CD4-positive, alpha-beta memory T cell (primary cell): Measurements from ENCODE around the gene CTNNA2. TPM values are rescaled to one million over a fixed set of nuclear protein-coding genes. Genes with fewer than 3 reads are reported as not detected.

Source experiments
- CTCF ChIA-PET: fragments of 350-600 bp; sonication (Branson Sonifier 250); formaldehyde crosslinking; loops from one replicate; lab custom pipeline; 2021; ENCODE audit warnings: inconsistent platforms; ENCODE audit not compliant: partially characterized antibody; lab: Charles Lee
- POLR2A ChIA-PET: fragments of 350-600 bp; sonication (Branson Sonifier 250); formaldehyde crosslinking; loops from one replicate; lab custom pipeline; 2021; ENCODE audit not compliant: partially characterized antibody; lab: Charles Lee
- DNase-seq, 5 donors: peaks; one replicate each; pipeline versions ENCODE4 v3.0.0 to v3.0.0-alpha.2; 2020 to 2022; ENCODE audit warnings: mixed read lengths in 1 of 5
- H3K27ac ChIP-seq: one replicate; pipeline ENCODE4 v1.7.0; 2013; ENCODE audit warnings: low read depth, low read length
- H3K27me3 ChIP-seq: 2 replicates; pipeline ENCODE4 v1.7.0; 2013; ENCODE audit warnings: mild to moderate bottlenecking, low read length, moderate library complexity; ENCODE audit not compliant: insufficient read depth
- H3K36me3 ChIP-seq: 2 replicates; pipeline ENCODE4 v1.7.0; 2013; ENCODE audit warnings: mild to moderate bottlenecking, low read length, moderate library complexity; ENCODE audit not compliant: insufficient read depth
- H3K4me1 ChIP-seq: 2 replicates; pipeline ENCODE4 v1.7.0; 2013; ENCODE audit warnings: mild to moderate bottlenecking, low read length, moderate library complexity; ENCODE audit not compliant: insufficient read depth
- H3K4me3 ChIP-seq, 2 donors: one replicate each; pipeline ENCODE4 v1.7.0; 2013; ENCODE audit warnings: low read length in 2 of 2, mild to moderate bottlenecking in 1 of 2
- H3K9me3 ChIP-seq, 2 donors: one replicate each; pipeline ENCODE4 v1.7.0; 2013; ENCODE audit warnings: low read length in 2 of 2, control low read depth in 1 of 2; ENCODE audit not compliant: control insufficient read depth in 1 of 2
- H3K27ac Mint-ChIP-seq, 7 donors: one replicate each; pipeline ENCODE4 v1.8.0; 2020 to 2021; ENCODE audit warnings: mixed read lengths in 7 of 7, mild to moderate bottlenecking in 6 of 7, inconsistent platforms in 3 of 7, moderate library complexity in 3 of 7
- H3K27me3 Mint-ChIP-seq, 2 donors: one replicate each; pipeline ENCODE4 v1.8.0; 2020 to 2021; ENCODE audit warnings: mixed read lengths in 2 of 2
- H3K36me3 Mint-ChIP-seq, 2 donors: one replicate each; pipeline ENCODE4 v1.8.0; 2020 to 2021; ENCODE audit warnings: mixed read lengths in 2 of 2, inconsistent platforms in 1 of 2, mild to moderate bottlenecking in 1 of 2
- H3K4me1 Mint-ChIP-seq, 4 donors: one replicate each; pipeline ENCODE4 v1.8.0; 2020 to 2021; ENCODE audit warnings: mixed read lengths in 4 of 4, mild to moderate bottlenecking in 1 of 4
- H3K4me3 Mint-ChIP-seq, 8 donors: one replicate each; pipeline ENCODE4 v1.8.0; 2020 to 2021; ENCODE audit warnings: mixed read lengths in 8 of 8, mild to moderate bottlenecking in 7 of 8, moderate library complexity in 6 of 8, inconsistent platforms in 3 of 8
- H3K9me3 Mint-ChIP-seq, 8 donors: one replicate each; pipeline ENCODE4 v1.8.0; 2020 to 2021; ENCODE audit warnings: mixed read lengths in 8 of 8, mild to moderate bottlenecking in 5 of 8, inconsistent platforms in 3 of 8, moderate library complexity in 1 of 8
- intact Hi-C: fragments of 100-400 bp; cut with micrococcal nuclease; formaldehyde crosslinking; loops from one replicate; pipeline ENCODE4 v1.15.1; 2023
- polyA plus RNA-seq, 2 donors: library from polyadenylated mRNA; unstranded; fragments of 300-500 nt; fragmentation: Illumina TruSeq; gene quantifications; one replicate each; pipeline ENCODE4 v1.2.3, GENCODE V29; 2021
- total RNA-seq, 2 experiments: library from RNA; stranded (reverse); gene quantifications; one replicate each; pipeline ENCODE4 v1.2.3, GENCODE V29; 2021

Gene CTNNA2
- total and polyA plus RNA-seq, 4 experiments from 2014 or later: not detected

DNA sequence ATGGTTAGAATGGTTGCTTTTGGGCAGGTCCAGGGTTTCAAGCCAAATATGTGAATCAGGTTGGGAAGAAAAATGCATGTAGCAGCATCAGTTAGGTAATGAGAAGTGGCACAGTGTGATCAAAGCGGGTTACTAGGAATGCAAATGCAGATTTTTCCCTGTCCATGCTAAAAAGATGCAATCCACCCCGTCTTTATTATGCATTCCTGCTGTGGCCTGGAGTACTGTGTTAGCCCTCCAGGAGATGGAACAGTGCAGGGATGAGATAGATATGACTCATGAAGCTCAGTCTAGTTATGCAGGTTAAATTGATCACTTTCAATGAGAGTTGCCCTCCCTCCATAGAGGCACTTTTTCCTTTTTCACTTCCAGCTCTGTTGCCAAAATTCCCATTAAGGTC, 283.8 kb downstream of the CTNNA2 start:
- H3K4me3 Mint-ChIP-seq: no peak overlapping the region
- no peaks in the 10 kb centered on the region for H3K4me1 ChIP-seq
- H3K27ac ChIP-seq: no peak overlapping the region
- CTCF ChIA-PET: no interaction called here
- H3K27ac Mint-ChIP-seq: no peak overlapping the region
- H3K27me3 ChIP-seq: no peaks in the 10 kb centered on the region
- H3K9me3 Mint-ChIP-seq: peaks cover 0 to 8% (median 5%) of the 10 kb centered on the region in 8 donors
- no peaks in the 10 kb centered on the region for H3K27me3 Mint-ChIP-seq
- DNase-seq: no peak
- POLR2A ChIA-PET: no interaction called here
- no peaks in the 10 kb centered on the region for H3K4me1 Mint-ChIP-seq
- H3K9me3 ChIP-seq: peaks cover 0 to 5% of the 10 kb centered on the region in 2 donors
- intact Hi-C loops: no loop called here
- no peak overlapping the region for H3K4me3 ChIP-seq
- no peaks in the 10 kb centered on the region for H3K36me3 ChIP-seq
- no peaks in the 10 kb centered on the region for H3K36me3 Mint-ChIP-seq

- H3K4me1 ChIP-seq: no peaks in the 10 kb centered on the region
- no peak overlapping the region for H3K27ac Mint-ChIP-seq
- CTCF ChIA-PET: no interaction called here
- no peak overlapping the region for H3K27ac ChIP-seq
- no peaks in the 10 kb centered on the region for H3K27me3 ChIP-seq
- peaks cover 0 to 5% of the 10 kb centered on the region in 2 donors for H3K9me3 ChIP-seq
- no peaks in the 10 kb centered on the region for H3K4me1 Mint-ChIP-seq
- no peak overlapping the region for H3K4me3 ChIP-seq
- no peaks in the 10 kb centered on the region for H3K36me3 Mint-ChIP-seq
- H3K9me3 Mint-ChIP-seq: peaks cover 0 to 14% (median 4%) of the 10 kb centered on the region in 8 donors
- intact Hi-C loops: no loop called here
- no peaks in the 10 kb centered on the region for H3K36me3 ChIP-seq
- no peak overlapping the region for H3K4me3 Mint-ChIP-seq
- POLR2A ChIA-PET: no interaction called here
- DNase-seq: no peak
- no peaks in the 10 kb centered on the region for H3K27me3 Mint-ChIP-seq
Measured at GRCh38 chr2:79798776-79799175, 285.9 kb downstream of the CTNNA2 start.

- Mint-ChIP-seq H3K36me3 (no peaks in the 10 kb centered on the region), H3K9me3 (peaks cover 0 to 14% (median 4%) of the 10 kb centered on the region in 8 donors), H3K27me3 (no peaks in the 10 kb centered on the region), H3K27ac (no peak overlapping the region), H3K4me1 (no peaks in the 10 kb centered on the region), H3K4me3 (no peak overlapping the region)
- Histone ChIP-seq H3K36me3 (no peaks in the 10 kb centered on the region), H3K9me3 (peaks cover 0 to 5% of the 10 kb centered on the region in 2 donors), H3K4me1 (no peaks in the 10 kb centered on the region), H3K27ac (no peak overlapping the region), H3K4me3 (no peak overlapping the region), H3K27me3 (no peaks in the 10 kb centered on the region)
- intact Hi-C loops: no loop called here
- DNase-seq: no peak
- ChIA-PET CTCF (no interaction called here), POLR2A (no interaction called here)
Measured at GRCh38 chr2:79799729-79800128, 286.9 kb downstream of the CTNNA2 start.

GRCh38 chr2:79801082-79801481, 288.2 kb downstream of the CTNNA2 start:
- H3K36me3 ChIP-seq: no peaks in the 10 kb centered on the region
- no peaks in the 10 kb centered on the region for H3K27me3 Mint-ChIP-seq
- H3K4me3 Mint-ChIP-seq: no peak overlapping the region
- H3K36me3 Mint-ChIP-seq: no peaks in the 10 kb centered on the region
- H3K4me3 ChIP-seq: no peak overlapping the region
- no peaks in the 10 kb centered on the region for H3K27me3 ChIP-seq
- H3K27ac Mint-ChIP-seq: no peak overlapping the region
- POLR2A ChIA-PET: no interaction called here
- intact Hi-C loops: no loop called here
- CTCF ChIA-PET: no interaction called here
- peaks cover 0 to 17% (median 4%) of the 10 kb centered on the region in 8 donors for H3K9me3 Mint-ChIP-seq
- H3K27ac ChIP-seq: no peak overlapping the region
- H3K4me1 Mint-ChIP-seq: no peaks in the 10 kb centered on the region
- no peaks in the 10 kb centered on the region for H3K4me1 ChIP-seq
- peaks cover 0 to 5% of the 10 kb centered on the region in 2 donors for H3K9me3 ChIP-seq
- DNase-seq: no peak

DNA sequence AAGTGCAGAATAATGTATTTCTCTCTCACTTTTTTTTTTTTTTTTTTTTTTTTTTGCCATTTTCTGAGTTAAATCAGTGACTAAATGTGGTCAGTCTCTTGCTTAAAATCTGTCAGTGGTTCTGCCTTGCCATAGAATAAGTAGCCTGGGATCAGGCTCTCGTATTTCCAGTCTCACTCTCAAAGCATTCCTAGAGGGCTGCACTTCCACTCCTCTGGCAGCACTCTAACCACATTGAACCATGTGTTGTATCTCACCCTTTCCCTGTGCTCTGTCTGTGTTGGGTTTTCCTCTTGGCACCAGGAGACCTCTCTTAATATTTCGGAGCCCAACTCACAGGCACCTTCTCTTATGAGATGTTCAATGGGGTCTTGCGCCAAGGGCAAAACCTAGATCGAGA, 304.4 kb downstream of the CTNNA2 start:
- no peak for DNase-seq
- Histone ChIP-seq H3K27me3 (no peaks in the 10 kb centered on the region), H3K36me3 (no peaks in the 10 kb centered on the region), H3K4me3 (no peak overlapping the region), H3K9me3 (no peaks in the 10 kb centered on the region), H3K4me1 (no peaks in the 10 kb centered on the region), H3K27ac (no peak overlapping the region)
- ChIA-PET POLR2A (no interaction called here), CTCF (no interaction called here)
- intact Hi-C loops: no loop called here
- Mint-ChIP-seq H3K9me3 (peaks cover 3 to 37% (median 9%) of the 10 kb centered on the region in 8 donors), H3K4me3 (no peak overlapping the region), H3K36me3 (no peaks in the 10 kb centered on the region), H3K27ac (no peak overlapping the region), H3K4me1 (no peaks in the 10 kb centered on the region), H3K27me3 (no peaks in the 10 kb centered on the region)

GRCh38 chr2:79820281-79820680, 307.4 kb downstream of the CTNNA2 start:
- intact Hi-C loops: no loop called here
- Mint-ChIP-seq H3K4me3 (no peak overlapping the region), H3K27ac (no peak overlapping the region), H3K36me3 (no peaks in the 10 kb centered on the region), H3K27me3 (no peaks in the 10 kb centered on the region), H3K4me1 (no peaks in the 10 kb centered on the region), H3K9me3 (peaks cover 0 to 30% (median 11%) of the 10 kb centered on the region in 8 donors)
- CTCF ChIA-PET: no interaction called here
- Histone ChIP-seq H3K9me3 (no peaks in the 10 kb centered on the region), H3K27ac (no peak overlapping the region), H3K4me3 (no peak overlapping the region), H3K36me3 (no peaks in the 10 kb centered on the region), H3K27me3 (no peaks in the 10 kb centered on the region), H3K4me1 (no peaks in the 10 kb centered on the region)
- DNase-seq: no peak
- POLR2A ChIA-PET: no interaction called here

DNA sequence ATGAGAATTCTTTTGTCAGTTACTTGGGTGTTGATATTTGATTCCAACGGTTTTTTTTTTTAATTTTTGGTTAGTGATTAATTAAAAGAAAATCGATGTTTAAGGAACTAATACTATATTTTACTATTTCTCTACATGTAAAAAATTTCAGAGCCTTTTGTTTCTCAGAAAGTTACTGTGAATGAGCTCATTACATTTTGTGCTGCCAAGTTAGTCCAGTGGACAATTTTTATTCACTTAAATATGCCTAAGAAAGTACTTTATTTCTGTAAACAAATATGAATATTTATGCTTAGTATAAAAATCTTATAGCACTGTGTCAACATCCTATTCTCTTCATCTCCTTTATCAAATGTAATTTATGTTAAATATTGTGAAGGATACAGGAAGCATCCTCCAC, 309.3 kb downstream of the CTNNA2 start:
- ChIA-PET POLR2A (no interaction called here), CTCF (no interaction called here)
- Mint-ChIP-seq H3K27me3 (no peaks in the 10 kb centered on the region), H3K36me3 (no peaks in the 10 kb centered on the region), H3K4me1 (no peaks in the 10 kb centered on the region), H3K27ac (no peak overlapping the region), H3K9me3 (peaks cover 0 to 18% (median 11%) of the 10 kb centered on the region in 8 donors), H3K4me3 (no peak overlapping the region)
- Histone ChIP-seq H3K36me3 (no peaks in the 10 kb centered on the region), H3K4me1 (no peaks in the 10 kb centered on the region), H3K27ac (no peak overlapping the region), H3K9me3 (no peaks in the 10 kb centered on the region), H3K27me3 (no peaks in the 10 kb centered on the region), H3K4me3 (no peak overlapping the region)
- DNase-seq: no peak
- intact Hi-C loops: no loop called here
